Thyroid gland (tissue), 4 donors: Measurements from ENCODE around the gene BCAM. TPM values are rescaled to one million over a fixed set of nuclear protein-coding genes. Genes with fewer than 3 reads are reported as not detected.
"Not testable (repeated sequence)": the region's sequence is repeated elsewhere in the genome, so short reads cannot be mapped to it uniquely, and the experiment has no call there.

Experiments used
- DNase-seq, 2 donors: peaks; one replicate each; pipeline ENCODE4 v3.0.0-alpha.2; 2019
- H3K27ac ChIP-seq, 3 donors: fragments of 200-600 bp; sonication (generic); 1 replicate in 2 of 3; 2 replicates in 1 of 3; pipeline ENCODE4 v1.5.1; 2016 to 2019; ENCODE audit warnings: mild to moderate bottlenecking in 1 of 3, moderate library complexity in 1 of 3
- H3K27me3 ChIP-seq: fragments of 200-600 bp; sonication (generic); one replicate; pipeline ENCODE4 v1.5.1; 2019
- H3K36me3 ChIP-seq, 2 donors: fragments of 200-600 bp; sonication (generic); one replicate each; pipeline ENCODE4 v1.5.1; 2016 to 2019
- H3K4me1 ChIP-seq, 2 donors: fragments of 200-600 bp; sonication (generic); one replicate each; pipeline ENCODE4 v1.5.1; 2017 to 2019
- H3K4me3 ChIP-seq, 3 donors: fragments of 200-600 bp; sonication (generic); replicated peaks in 1 of 3; 1 replicate in 2 of 3; 2 replicates in 1 of 3; pipeline ENCODE4 v1.5.1; 2016; ENCODE audit warnings: mild to moderate bottlenecking in 1 of 3
- H3K9me3 ChIP-seq: fragments of 200-600 bp; sonication (generic); one replicate; pipeline ENCODE4 v1.5.1; 2017
- CTCF ChIP-seq, 6 experiments: fragments of 200-600 bp in 3 of 6; fragments of 450-650 bp in 3 of 6; sonication (generic) in 3 of 6; IDR thresholded peaks; one replicate each; pipeline ENCODE4 v1.5.1; 2016 to 2019; ENCODE audit warnings: antibody characterized with exemption in 6 of 6, mild to moderate bottlenecking in 2 of 6, inconsistent platforms in 1 of 6, moderate library complexity in 1 of 6
- POLR2A ChIP-seq, 2 donors: fragments of 450-650 bp; IDR thresholded peaks; one replicate each; pipeline ENCODE4 v1.6.1; 2017; ENCODE audit warnings: antibody characterized with exemption in 2 of 2, mild to moderate bottlenecking in 2 of 2, moderate library complexity in 1 of 2
- WGBS, 2 donors: methylation state at CpG; one replicate each; pipeline ENCODE4 v1.1.5; 2017; 5-methylcytosine and 5-hydroxymethylcytosine counted together
- intact Hi-C: fragments of 100-400 bp; cut with DNase I; formaldehyde crosslinking; loops from one replicate; pipeline ENCODE4 v1.15.1; 2023
- total RNA-seq, 4 donors: library from RNA; depleted of rRNA; stranded (reverse); fragments of >200 nt; gene quantifications; one replicate each; pipeline ENCODE4 v1.2.3, GENCODE V29; 2016

The BCAM gene
- total RNA-seq, 4 donors from 2014 or later: 156 to 391 (median 285) TPM

- 56 to 83% methylated on average over 4 to 8 of the region's 8 CpGs for WGBS, 2 donors
- DNase-seq: no peak
- intact Hi-C loops: no loop called here
- TF ChIP-seq CTCF (IDR thresholded peaks at IDR 0.05) (no peak), POLR2A (IDR thresholded peaks at IDR 0.05) (no peak)
- H3K9me3 ChIP-seq: no peaks in the 10 kb centered on the region
- peaks cover 23 to 26% of the 10 kb centered on the region in 2 donors for H3K4me1 ChIP-seq
- peak overlapping the region in 2 of 3 donors; percentile 30 to 92 for H3K27ac ChIP-seq
- H3K4me3 ChIP-seq: no peak overlapping the region
- H3K36me3 ChIP-seq: no peaks in the 10 kb centered on the region
- H3K27me3 ChIP-seq: no peaks in the 10 kb centered on the region
Observed at GRCh38 chr19:44850641-44851109, 41.8 kb downstream of the BCAM start.

GRCh38 chr19:44851427-44851826 is 42.5 kb downstream of the BCAM start:
- Histone ChIP-seq H3K4me1 (peaks cover 29 to 32% of the 10 kb centered on the region in 2 donors), H3K27me3 (no peaks in the 10 kb centered on the region), H3K27ac (no peak overlapping the region), H3K4me3 (no peak overlapping the region), H3K9me3 (no peaks in the 10 kb centered on the region), H3K36me3 (no peaks in the 10 kb centered on the region)
- TF ChIP-seq POLR2A (IDR thresholded peaks at IDR 0.05): no peak
- TF ChIP-seq CTCF (IDR thresholded peaks at IDR 0.05): no peak
- intact Hi-C loops: no loop called here
- 56 to 81% methylated on average over 2 of the region's 2 CpGs for WGBS, 2 donors
- peak in 1 of 2 donors; percentile 6 for DNase-seq

GRCh38 chr19:44855606-44856005 is 46.7 kb downstream of the BCAM start:
- peak overlapping the region in 1 of 3 donors; percentile 63 for H3K27ac ChIP-seq
- no peaks in the 10 kb centered on the region for H3K27me3 ChIP-seq
- intact Hi-C loops: no loop called here
- WGBS, 2 donors: 95 to 96% methylated on average over 1 of the region's 1 CpG
- DNase-seq: no peak
- TF ChIP-seq POLR2A (IDR thresholded peaks at IDR 0.05): no peak
- TF ChIP-seq CTCF (IDR thresholded peaks at IDR 0.05): no peak
- peaks cover 12 to 16% of the 10 kb centered on the region in 2 donors for H3K4me1 ChIP-seq
- no peak overlapping the region for H3K4me3 ChIP-seq
- no peaks in the 10 kb centered on the region for H3K36me3 ChIP-seq
- H3K9me3 ChIP-seq: no peaks in the 10 kb centered on the region

GRCh38 chr19:44856421-44857083 is 47.6 kb downstream of the BCAM start:
- Histone ChIP-seq H3K9me3 (no peaks in the 10 kb centered on the region), H3K4me3 (no peak overlapping the region), H3K4me1 (peaks cover 12 to 16% of the 10 kb centered on the region in 2 donors), H3K36me3 (no peaks in the 10 kb centered on the region), H3K27me3 (no peaks in the 10 kb centered on the region), H3K27ac (peak overlapping the region; percentile 36 to 63 (median 41))
- intact Hi-C loops: no loop called here
- TF ChIP-seq CTCF (IDR thresholded peaks at IDR 0.05) (no peak), POLR2A (IDR thresholded peaks at IDR 0.05) (no peak)
- DNase-seq: peak; percentile 55 to 56
- 54 to 56% methylated on average over 9 to 10 of the region's 10 CpGs for WGBS, 2 donors

- no peaks in the 10 kb centered on the region for H3K27me3 ChIP-seq
- no peak overlapping the region for H3K27ac ChIP-seq
- peaks cover 12 to 16% of the 10 kb centered on the region in 2 donors for H3K4me1 ChIP-seq
- no peak for TF ChIP-seq CTCF (IDR thresholded peaks at IDR 0.05)
- no peak for TF ChIP-seq POLR2A (IDR thresholded peaks at IDR 0.05)
- 88 to 90% methylated on average over 4 of the region's 4 CpGs for WGBS, 2 donors
- intact Hi-C loops: no loop called here
- no peaks in the 10 kb centered on the region for H3K36me3 ChIP-seq
- H3K9me3 ChIP-seq: no peaks in the 10 kb centered on the region
- no peak for DNase-seq
- H3K4me3 ChIP-seq: no peak overlapping the region
Observed at GRCh38 chr19:44857837-44858236, 48.9 kb downstream of the BCAM start.

- H3K4me3 ChIP-seq, intact Hi-C loops, H3K4me1 ChIP-seq, H3K27ac ChIP-seq, H3K27me3 ChIP-seq, DNase-seq, H3K9me3 ChIP-seq, H3K36me3 ChIP-seq: not testable (repeated sequence)
- 85 to 86% methylated on average over 3 of the region's 3 CpGs for WGBS, 2 donors
Observed at GRCh38 chr19:44861576-44861975, 52.7 kb downstream of the BCAM start.
